DOHH2 (cell line): ENCODE results near the gene MPC2.

Source experiments
- H3F3A ChIP-seq: fragments of 200-600 bp; sonication (generic), shearing (Covaris generic); 2 replicates; pipeline ENCODE4 v1.6.0; 2016; ENCODE audit warnings: antibody characterized with exemption, mild to moderate bottlenecking; ENCODE audit not compliant: control insufficient read depth, insufficient read depth
- H3K27ac ChIP-seq: fragments of 200-600 bp; sonication (generic); 2 replicates; pipeline ENCODE4 v1.5.1; 2014; ENCODE audit warnings: low read depth, mild to moderate bottlenecking, low read length, moderate library complexity
- H3K27me3 ChIP-seq: fragments of 200-600 bp; sonication (generic); 2 replicates; pipeline ENCODE4 v1.6.1; 2014; ENCODE audit warnings: mild to moderate bottlenecking, low read length, mixed read lengths; ENCODE audit not compliant: control insufficient read depth
- H3K36me3 ChIP-seq: fragments of 200-600 bp; sonication (generic); 2 replicates; pipeline ENCODE4 v1.6.1; 2014; ENCODE audit warnings: mild to moderate bottlenecking, low read length, moderate library complexity, mixed read lengths; ENCODE audit not compliant: control insufficient read depth
- H3K4me1 ChIP-seq: fragments of 200-600 bp; sonication (generic); 2 replicates; pipeline ENCODE4 v1.6.1; 2014; ENCODE audit warnings: mild to moderate bottlenecking, low read length, mixed read lengths; ENCODE audit not compliant: control insufficient read depth
- H3K4me2 ChIP-seq: fragments of 200-600 bp; sonication (generic); 2 replicates; pipeline ENCODE4 v1.6.0; 2014; ENCODE audit warnings: mild to moderate bottlenecking, low read length, moderate library complexity
- H3K4me3 ChIP-seq: fragments of 200-600 bp; sonication (generic); 2 replicates; pipeline ENCODE4 v1.5.1; 2014; ENCODE audit warnings: mild to moderate bottlenecking, low read length, mixed read lengths
- H3K79me2 ChIP-seq: fragments of 200-600 bp; sonication (generic); 2 replicates; pipeline ENCODE4 v1.6.1; 2014; ENCODE audit warnings: mild to moderate bottlenecking, low read length, mixed read lengths; ENCODE audit not compliant: control insufficient read depth
- H3K9me2 ChIP-seq: fragments of 200-600 bp; sonication (generic); replicated peaks from 2 replicates; pipeline ENCODE4 v1.6.1; 2014; ENCODE audit warnings: mild to moderate bottlenecking, low read length, mixed read lengths; ENCODE audit not compliant: control insufficient read depth
- H3K9me3 ChIP-seq: fragments of 200-600 bp; sonication (generic); 2 replicates; pipeline ENCODE4 v1.6.1; 2014; ENCODE audit warnings: antibody characterized with exemption, low read length, mixed read lengths; ENCODE audit not compliant: control insufficient read depth, insufficient read depth
- H4K20me1 ChIP-seq: fragments of 200-600 bp; sonication (generic); 2 replicates; pipeline ENCODE4 v1.6.0; 2014; ENCODE audit warnings: low read depth, mild to moderate bottlenecking, antibody characterized with exemption, low read length, moderate library complexity; ENCODE audit not compliant: control insufficient read depth, insufficient read depth
- EZH2phosphoT487 ChIP-seq: fragments of 200-600 bp; sonication (generic); IDR thresholded peaks from 2 replicates; pipeline ENCODE4 v1.6.1; 2017; ENCODE audit warnings: borderline replicate concordance, mild to moderate bottlenecking, antibody characterized with exemption, low read length, moderate library complexity, mixed read lengths
- TF ChIP-seq, protein P1 (sequence below): fragments of 200-600 bp; sonication (generic); IDR thresholded peaks from one replicate; pipeline ENCODE4 v1.5.1; 2014; ENCODE audit warnings: antibody characterized with exemption, mild to moderate bottlenecking, low read depth, low read length; ENCODE audit not compliant: poor library complexity, severe bottlenecking

MPC2 gene

DNA sequence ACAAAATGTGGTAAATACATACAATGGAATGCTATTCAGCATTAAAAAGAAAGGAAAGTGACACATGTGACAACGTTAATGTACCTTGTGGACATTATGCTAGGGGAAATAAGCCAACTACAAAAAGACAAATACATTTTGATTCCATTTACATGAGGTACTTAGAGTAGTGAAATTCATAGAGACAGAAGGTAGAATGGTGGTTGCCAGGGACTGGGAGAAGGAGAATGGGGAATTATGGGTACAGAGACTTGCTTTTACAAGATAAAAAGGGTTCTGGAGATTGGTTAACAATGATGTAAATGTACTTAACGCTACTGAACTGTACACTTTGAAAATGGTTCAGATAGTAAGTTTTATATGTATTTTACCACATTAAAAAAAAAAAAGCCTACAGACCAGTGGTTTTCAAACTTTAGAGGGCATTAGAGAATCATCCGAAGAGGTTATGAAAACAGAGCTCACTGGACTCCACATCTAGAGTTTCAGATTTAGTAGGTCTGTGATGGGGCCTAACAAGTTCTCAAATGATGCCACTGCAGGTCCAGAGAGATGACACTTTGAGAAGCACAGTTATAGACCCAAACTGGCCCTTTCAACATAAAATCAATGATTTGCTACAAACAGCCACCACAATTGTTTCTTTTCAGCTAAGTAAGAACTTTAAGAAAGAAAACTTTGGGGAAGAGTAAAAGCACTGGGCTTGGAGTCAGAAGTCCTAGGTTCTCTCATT lies 13.4 kb downstream of the MPC2 start:
- TF ChIP-seq, protein P1, sequence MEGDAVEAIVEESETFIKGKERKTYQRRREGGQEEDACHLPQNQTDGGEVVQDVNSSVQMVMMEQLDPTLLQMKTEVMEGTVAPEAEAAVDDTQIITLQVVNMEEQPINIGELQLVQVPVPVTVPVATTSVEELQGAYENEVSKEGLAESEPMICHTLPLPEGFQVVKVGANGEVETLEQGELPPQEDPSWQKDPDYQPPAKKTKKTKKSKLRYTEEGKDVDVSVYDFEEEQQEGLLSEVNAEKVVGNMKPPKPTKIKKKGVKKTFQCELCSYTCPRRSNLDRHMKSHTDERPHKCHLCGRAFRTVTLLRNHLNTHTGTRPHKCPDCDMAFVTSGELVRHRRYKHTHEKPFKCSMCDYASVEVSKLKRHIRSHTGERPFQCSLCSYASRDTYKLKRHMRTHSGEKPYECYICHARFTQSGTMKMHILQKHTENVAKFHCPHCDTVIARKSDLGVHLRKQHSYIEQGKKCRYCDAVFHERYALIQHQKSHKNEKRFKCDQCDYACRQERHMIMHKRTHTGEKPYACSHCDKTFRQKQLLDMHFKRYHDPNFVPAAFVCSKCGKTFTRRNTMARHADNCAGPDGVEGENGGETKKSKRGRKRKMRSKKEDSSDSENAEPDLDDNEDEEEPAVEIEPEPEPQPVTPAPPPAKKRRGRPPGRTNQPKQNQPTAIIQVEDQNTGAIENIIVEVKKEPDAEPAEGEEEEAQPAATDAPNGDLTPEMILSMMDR: no peak
- no peak for TF ChIP-seq EZH2phosphoT487
- H3K4me2 ChIP-seq: no peak overlapping the region

DNA sequence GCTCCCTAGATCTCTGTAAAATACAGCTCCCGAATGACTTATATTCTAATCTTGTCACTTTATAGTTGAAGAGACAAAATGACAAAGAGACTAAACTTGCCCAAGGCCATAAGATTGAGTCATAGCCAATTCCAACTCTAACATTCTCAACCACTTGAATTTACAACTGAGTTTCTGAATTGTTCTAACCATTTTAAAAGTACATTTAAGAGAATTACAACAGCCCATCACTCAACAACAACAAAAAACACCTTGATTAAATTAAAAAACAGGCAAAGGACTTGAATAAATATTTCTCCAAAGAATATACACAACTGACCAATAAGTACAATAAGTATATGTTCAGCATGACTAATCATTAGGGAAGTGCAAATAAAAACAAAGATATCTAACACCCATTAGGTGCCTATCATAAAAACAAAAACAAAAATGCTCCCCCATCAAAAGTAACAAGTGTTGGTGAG lies 14.2 kb downstream of the MPC2 start:
- Histone ChIP-seq H3K4me1 (peaks cover 52% of the 10 kb centered on the region), H3K79me2 (peaks cover 25% of the 10 kb centered on the region), H3K4me2 (no peak overlapping the region), H3K27ac (no peak overlapping the region), H3K9me2 (no peaks in the 10 kb centered on the region), H3K4me3 (no peak overlapping the region), H3K9me3 (no peaks in the 10 kb centered on the region), H3K27me3 (no peaks in the 10 kb centered on the region), H4K20me1 (no peaks in the 10 kb centered on the region), H3K36me3 (peaks cover 28% of the 10 kb centered on the region), H3F3A (no peaks in the 10 kb centered on the region)
- TF ChIP-seq EZH2phosphoT487: no peak
- TF ChIP-seq, protein P1: no peak

More for the DNA sequence above, 13.4 kb downstream of the MPC2 start:
- H3K4me1 ChIP-seq: peaks cover 58% of the 10 kb centered on the region
- H3K27ac ChIP-seq: no peak overlapping the region
- H3K36me3 ChIP-seq: peaks cover 20% of the 10 kb centered on the region
- H4K20me1 ChIP-seq: no peaks in the 10 kb centered on the region
- no peaks in the 10 kb centered on the region for H3K27me3 ChIP-seq
- no peak overlapping the region for H3K4me3 ChIP-seq
- no peaks in the 10 kb centered on the region for H3F3A ChIP-seq
- peaks cover 33% of the 10 kb centered on the region for H3K79me2 ChIP-seq
- H3K9me3 ChIP-seq: no peaks in the 10 kb centered on the region
- no peaks in the 10 kb centered on the region for H3K9me2 ChIP-seq

DNA sequence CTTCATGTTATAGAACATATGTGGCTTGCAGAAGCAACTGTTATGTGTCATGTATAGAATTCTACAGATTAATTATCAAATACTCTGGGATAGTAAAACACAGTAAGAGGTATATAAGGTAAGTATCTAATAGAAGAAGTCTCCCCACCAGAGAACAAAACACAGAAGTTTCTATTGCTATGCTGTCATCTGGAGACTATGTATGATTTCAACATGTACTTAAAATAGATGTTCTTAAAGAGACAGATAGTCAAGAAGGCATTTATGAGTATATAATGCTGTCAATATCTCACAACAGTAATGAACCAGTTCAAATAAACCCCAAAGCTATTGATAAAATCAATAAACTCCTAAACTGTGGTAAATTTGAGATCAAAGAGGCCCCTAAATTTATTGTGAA lies 14.8 kb downstream of the MPC2 start:
- TF ChIP-seq, protein P1: no peak
- TF ChIP-seq EZH2phosphoT487: no peak
- Histone ChIP-seq H3K4me1 (peaks cover 46% of the 10 kb centered on the region), H3K27ac (no peak overlapping the region), H4K20me1 (no peaks in the 10 kb centered on the region), H3K9me3 (no peaks in the 10 kb centered on the region), H3K79me2 (peaks cover 18% of the 10 kb centered on the region), H3K9me2 (no peaks in the 10 kb centered on the region), H3K4me2 (no peak overlapping the region), H3K4me3 (no peak overlapping the region), H3F3A (no peaks in the 10 kb centered on the region), H3K27me3 (no peaks in the 10 kb centered on the region), H3K36me3 (peaks cover 34% of the 10 kb centered on the region)
